GM12874 (cell line): ENCODE results near the gene KCNK4.

Source experiments
- CTCF ChIP-seq: IDR thresholded peaks from 2 replicates; pipeline ENCODE4 v1.5.1; 2011; ENCODE audit warnings: low read depth, mild to moderate bottlenecking, control low read depth, low read length, moderate library complexity; ENCODE audit not compliant: insufficient read depth

The KCNK4 gene

GRCh38 chr11:64246871-64247728 lies 44.0 kb upstream of the KCNK4 start, which contains the start of gene PPP1R14B:
Gene PPP1R14B, minus strand, starts transcription at chr11:64246943. Its CDS starts 270 bp downstream, at chr11:64246673.
- no peak for TF ChIP-seq CTCF

GRCh38 chr11:64247729-64248531 lies 43.2 kb upstream of the KCNK4 start:
- no peak for TF ChIP-seq CTCF

DNA sequence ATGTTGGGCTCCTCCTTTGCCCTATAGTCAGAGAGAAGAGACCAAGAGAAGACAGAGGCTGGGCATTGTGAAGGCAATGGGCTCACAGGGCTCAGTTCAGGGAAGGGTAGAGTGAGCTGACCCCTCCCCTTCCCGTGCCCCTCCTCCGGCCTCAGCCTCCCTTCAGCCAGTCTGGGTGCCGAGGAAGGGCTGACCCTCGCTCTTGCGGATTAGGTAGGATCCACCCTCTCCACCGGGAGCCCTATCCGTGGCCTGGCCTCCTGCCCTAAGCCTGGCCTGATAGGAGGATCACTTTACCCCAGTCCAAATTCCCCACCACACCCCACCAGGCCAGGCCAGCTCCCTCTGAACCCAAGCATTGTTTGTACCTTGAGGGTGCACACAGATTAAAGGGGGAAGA lies 42.5 kb upstream of the KCNK4 start:
- no peak for TF ChIP-seq CTCF

GRCh38 chr11:64249038-64249437 lies 42.1 kb upstream of the KCNK4 start:
- no peak for TF ChIP-seq CTCF

DNA sequence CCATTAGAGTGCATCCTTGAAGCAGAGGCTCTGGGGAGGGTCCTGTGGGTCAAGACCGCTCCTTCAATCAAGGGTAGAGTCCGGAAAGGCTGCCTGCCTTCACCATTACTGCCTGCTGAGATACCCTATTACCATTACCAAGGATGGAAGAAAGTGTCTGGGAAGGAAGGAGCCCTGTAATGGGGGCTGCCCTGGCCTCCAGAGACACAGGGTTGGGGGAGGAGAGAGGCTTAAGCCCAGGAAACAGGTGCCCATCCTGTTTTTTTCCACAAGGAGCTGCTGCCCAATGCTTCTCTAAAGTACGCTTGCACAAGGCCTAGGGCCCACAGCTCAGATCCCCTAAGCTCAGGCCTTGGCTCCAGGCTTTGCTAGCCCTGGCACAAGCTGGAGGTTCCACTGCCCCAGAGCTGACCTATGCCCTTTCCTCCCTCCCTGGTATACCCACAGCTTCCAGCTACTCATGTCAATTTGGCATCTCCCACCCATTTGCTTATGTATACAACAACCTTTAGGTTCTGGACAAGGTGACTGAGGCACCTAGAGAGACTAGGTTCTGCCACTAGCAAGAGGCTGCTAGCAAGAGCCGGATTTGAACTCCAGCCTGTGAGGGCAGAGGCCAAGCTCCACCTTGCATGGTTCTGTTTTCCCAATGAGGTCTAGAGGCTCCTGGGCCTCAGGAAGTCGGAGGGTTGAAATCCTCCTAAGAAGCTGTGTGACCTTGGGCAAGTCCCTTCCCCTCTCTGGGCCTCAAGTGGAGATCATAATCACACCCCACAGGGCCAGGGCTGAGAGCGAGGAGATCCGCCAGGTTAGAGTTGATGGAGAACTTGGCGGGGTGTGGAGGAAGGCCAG lies 41.3 kb upstream of the KCNK4 start:
- no peak for TF ChIP-seq CTCF

DNA sequence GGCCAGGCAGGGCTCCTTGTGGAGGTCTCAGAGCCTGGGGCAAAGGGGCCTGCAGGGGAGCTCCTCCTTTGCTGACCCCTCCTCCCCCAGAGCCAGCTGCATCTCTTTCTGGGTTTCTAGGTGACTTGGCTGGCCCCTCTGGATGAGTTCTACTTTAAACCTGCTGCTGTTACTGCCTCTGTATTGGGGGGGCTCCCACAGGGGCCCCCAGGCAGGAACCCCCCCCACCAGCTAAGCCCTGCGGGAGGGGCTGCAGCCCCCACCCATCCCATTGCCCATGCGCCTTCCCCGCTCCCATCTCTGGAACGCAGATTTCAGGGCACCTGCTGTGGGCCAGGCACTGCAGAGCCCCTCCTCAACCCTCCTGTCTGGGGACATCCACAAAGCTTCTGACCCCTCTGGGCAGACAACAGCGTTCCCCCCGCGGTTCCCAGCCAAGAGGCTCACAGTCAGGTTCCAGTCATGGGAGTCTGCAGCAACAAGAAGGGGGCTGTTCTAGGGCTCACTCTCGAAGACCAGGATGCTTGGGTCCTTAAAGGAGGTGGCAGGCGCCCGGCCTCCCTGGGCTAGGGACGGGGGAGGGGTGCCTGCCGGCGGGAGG lies 40.6 kb upstream of the KCNK4 start:
- no peak for TF ChIP-seq CTCF
